Thyroid gland (tissue), 4 donors: Measurements from ENCODE around the gene OMG. TPM values are rescaled to one million over a fixed set of nuclear protein-coding genes. Genes with fewer than 3 reads are reported as not detected.

Experiments used
- DNase-seq, 2 donors: peaks; one replicate each; pipeline ENCODE4 v3.0.0-alpha.2; 2019
- H3K27ac ChIP-seq, 3 donors: fragments of 200-600 bp; sonication (generic); 1 replicate in 2 of 3; 2 replicates in 1 of 3; pipeline ENCODE4 v1.5.1; 2016 to 2019; ENCODE audit warnings: mild to moderate bottlenecking in 1 of 3, moderate library complexity in 1 of 3
- H3K27me3 ChIP-seq: fragments of 200-600 bp; sonication (generic); one replicate; pipeline ENCODE4 v1.5.1; 2019
- H3K36me3 ChIP-seq, 2 donors: fragments of 200-600 bp; sonication (generic); one replicate each; pipeline ENCODE4 v1.5.1; 2016 to 2019
- H3K4me1 ChIP-seq, 2 donors: fragments of 200-600 bp; sonication (generic); one replicate each; pipeline ENCODE4 v1.5.1; 2017 to 2019
- H3K4me3 ChIP-seq, 3 donors: fragments of 200-600 bp; sonication (generic); replicated peaks in 1 of 3; 1 replicate in 2 of 3; 2 replicates in 1 of 3; pipeline ENCODE4 v1.5.1; 2016; ENCODE audit warnings: mild to moderate bottlenecking in 1 of 3
- H3K9me3 ChIP-seq: fragments of 200-600 bp; sonication (generic); one replicate; pipeline ENCODE4 v1.5.1; 2017
- POLR2A ChIP-seq, 2 donors: fragments of 450-650 bp; IDR thresholded peaks; one replicate each; pipeline ENCODE4 v1.6.1; 2017; ENCODE audit warnings: antibody characterized with exemption in 2 of 2, mild to moderate bottlenecking in 2 of 2, moderate library complexity in 1 of 2
- WGBS, 2 donors: methylation state at CpG; one replicate each; pipeline ENCODE4 v1.1.5; 2017; 5-methylcytosine and 5-hydroxymethylcytosine counted together
- intact Hi-C: fragments of 100-400 bp; cut with DNase I; formaldehyde crosslinking; loops from one replicate; pipeline ENCODE4 v1.15.1; 2023
- total RNA-seq, 4 donors: library from RNA; depleted of rRNA; stranded (reverse); fragments of >200 nt; gene quantifications; one replicate each; pipeline ENCODE4 v1.2.3, GENCODE V29; 2016
- TF ChIP-seq, protein P1 (sequence below), 6 experiments: fragments of 200-600 bp in 3 of 6; fragments of 450-650 bp in 3 of 6; sonication (generic) in 3 of 6; IDR thresholded peaks; one replicate each; pipeline ENCODE4 v1.5.1; 2016 to 2019; ENCODE audit warnings: antibody characterized with exemption in 6 of 6, mild to moderate bottlenecking in 2 of 6, inconsistent platforms in 1 of 6, moderate library complexity in 1 of 6

OMG gene
- total RNA-seq, 4 donors from 2014 or later = 0.45 to 2.1 TPM; not detected in 2

DNA sequence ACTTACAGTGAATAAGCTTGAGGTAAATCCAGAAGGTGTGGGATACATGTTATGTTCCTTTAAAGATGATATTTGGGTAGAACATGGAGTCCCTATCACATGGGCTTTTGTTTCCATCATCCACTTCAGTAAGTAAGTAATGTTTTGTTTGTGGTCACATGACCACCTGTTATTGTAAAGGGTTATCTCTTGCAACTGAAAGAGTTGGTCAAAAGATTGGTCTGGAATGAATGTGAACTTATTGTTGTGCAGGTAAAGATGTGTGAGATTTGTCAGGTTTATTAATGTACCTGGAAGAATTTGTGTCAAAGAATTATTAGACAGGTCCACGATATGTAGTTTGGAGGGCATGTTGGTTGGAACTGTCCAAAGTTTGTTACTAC is 1.6 kb downstream of the OMG start:
- Histone ChIP-seq H3K27me3 (no peaks in the 10 kb centered on the region), H3K9me3 (no peaks in the 10 kb centered on the region), H3K4me1 (no peaks in the 10 kb centered on the region), H3K4me3 (no peak overlapping the region), H3K36me3 (no peaks in the 10 kb centered on the region), H3K27ac (no peak overlapping the region)
- DNase-seq = no peak
- intact Hi-C loops = no loop called here
- no peak for TF ChIP-seq POLR2A (IDR thresholded peaks at IDR 0.05)
- TF ChIP-seq, protein P1, sequence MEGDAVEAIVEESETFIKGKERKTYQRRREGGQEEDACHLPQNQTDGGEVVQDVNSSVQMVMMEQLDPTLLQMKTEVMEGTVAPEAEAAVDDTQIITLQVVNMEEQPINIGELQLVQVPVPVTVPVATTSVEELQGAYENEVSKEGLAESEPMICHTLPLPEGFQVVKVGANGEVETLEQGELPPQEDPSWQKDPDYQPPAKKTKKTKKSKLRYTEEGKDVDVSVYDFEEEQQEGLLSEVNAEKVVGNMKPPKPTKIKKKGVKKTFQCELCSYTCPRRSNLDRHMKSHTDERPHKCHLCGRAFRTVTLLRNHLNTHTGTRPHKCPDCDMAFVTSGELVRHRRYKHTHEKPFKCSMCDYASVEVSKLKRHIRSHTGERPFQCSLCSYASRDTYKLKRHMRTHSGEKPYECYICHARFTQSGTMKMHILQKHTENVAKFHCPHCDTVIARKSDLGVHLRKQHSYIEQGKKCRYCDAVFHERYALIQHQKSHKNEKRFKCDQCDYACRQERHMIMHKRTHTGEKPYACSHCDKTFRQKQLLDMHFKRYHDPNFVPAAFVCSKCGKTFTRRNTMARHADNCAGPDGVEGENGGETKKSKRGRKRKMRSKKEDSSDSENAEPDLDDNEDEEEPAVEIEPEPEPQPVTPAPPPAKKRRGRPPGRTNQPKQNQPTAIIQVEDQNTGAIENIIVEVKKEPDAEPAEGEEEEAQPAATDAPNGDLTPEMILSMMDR (IDR thresholded peaks at IDR 0.05) = no peak
- 90 to 97% methylated on average over 1 of the region's 1 CpG for WGBS, 2 donors

DNA sequence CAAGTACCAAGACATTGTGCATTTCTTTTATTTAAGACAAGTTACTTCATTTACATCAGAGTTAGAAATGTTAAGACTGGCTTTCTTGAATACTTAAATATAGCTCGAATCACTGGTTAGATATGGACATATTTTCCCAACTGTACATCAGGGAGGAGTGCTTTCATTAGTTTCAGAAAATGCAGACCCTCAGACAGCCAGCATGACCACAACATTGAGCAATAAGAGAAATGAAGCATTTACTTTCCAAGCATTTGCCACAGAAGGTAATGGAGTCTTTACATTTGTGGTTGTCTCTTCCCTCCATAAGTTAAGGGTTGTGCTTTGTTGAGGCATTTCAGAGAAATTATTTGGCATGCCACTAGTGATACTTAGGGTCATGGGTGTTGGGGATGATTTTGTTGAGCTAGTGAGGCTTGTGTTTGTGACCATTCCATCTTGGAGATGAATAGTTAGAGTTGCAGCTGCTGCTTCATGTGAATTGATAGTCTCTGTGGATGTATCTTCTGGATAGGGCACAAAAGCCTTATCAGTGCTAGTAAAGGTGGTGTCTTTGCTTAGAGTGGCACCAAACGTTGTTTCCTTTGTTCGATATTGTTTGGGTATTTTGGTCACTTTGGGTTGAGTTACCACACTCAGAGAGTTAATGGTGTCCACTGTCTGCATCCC is 2.1 kb downstream of the OMG start:
- Histone ChIP-seq H3K9me3 (no peaks in the 10 kb centered on the region), H3K27me3 (no peaks in the 10 kb centered on the region), H3K27ac (no peak overlapping the region), H3K4me1 (no peaks in the 10 kb centered on the region), H3K36me3 (no peaks in the 10 kb centered on the region), H3K4me3 (no peak overlapping the region)
- TF ChIP-seq, protein P1 (IDR thresholded peaks at IDR 0.05) = no peak
- TF ChIP-seq POLR2A (IDR thresholded peaks at IDR 0.05) = no peak
- 95 to 96% methylated on average over 3 of the region's 3 CpGs for WGBS, 2 donors
- intact Hi-C loops = no loop called here
- no peak for DNase-seq

- no peak for DNase-seq
- Histone ChIP-seq H3K27me3 (no peaks in the 10 kb centered on the region), H3K36me3 (no peaks in the 10 kb centered on the region), H3K9me3 (no peaks in the 10 kb centered on the region), H3K4me3 (no peak overlapping the region), H3K27ac (no peak overlapping the region), H3K4me1 (no peaks in the 10 kb centered on the region)
- no peak for TF ChIP-seq POLR2A (IDR thresholded peaks at IDR 0.05)
- TF ChIP-seq, protein P1 (IDR thresholded peaks at IDR 0.05) = no peak
- 97% methylated on average over 3 of the region's 3 CpGs for WGBS, 2 donors
- intact Hi-C loops = no loop called here
Measured at GRCh38 chr17:31294231-31294630, 2.8 kb downstream of the OMG start.

- H3K27ac ChIP-seq = no peak overlapping the region
- no peaks in the 10 kb centered on the region for H3K9me3 ChIP-seq
- H3K4me1 ChIP-seq = no peaks in the 10 kb centered on the region
- no peaks in the 10 kb centered on the region for H3K27me3 ChIP-seq
- intact Hi-C loops = no loop called here
- H3K36me3 ChIP-seq = no peaks in the 10 kb centered on the region
- TF ChIP-seq, protein P1 (IDR thresholded peaks at IDR 0.05) = no peak
- TF ChIP-seq POLR2A (IDR thresholded peaks at IDR 0.05) = no peak
- WGBS, 2 donors = 93 to 95% methylated on average over 2 of the region's 2 CpGs
- H3K4me3 ChIP-seq = no peak overlapping the region
- no peak for DNase-seq
Measured at GRCh38 chr17:31293581-31293980, 3.5 kb downstream of the OMG start.

GRCh38 chr17:31291820-31292219 is 5.2 kb downstream of the OMG start:
- TF ChIP-seq, protein P1 (IDR thresholded peaks at IDR 0.05) = no peak
- TF ChIP-seq POLR2A (IDR thresholded peaks at IDR 0.05) = no peak
- Histone ChIP-seq H3K9me3 (no peaks in the 10 kb centered on the region), H3K36me3 (no peaks in the 10 kb centered on the region), H3K4me1 (no peaks in the 10 kb centered on the region), H3K27ac (no peak overlapping the region), H3K27me3 (no peaks in the 10 kb centered on the region), H3K4me3 (no peak overlapping the region)
- no peak for DNase-seq
- intact Hi-C loops = no loop called here
